PC-9 (cell line): ENCODE data around the gene CABYR. TPM values are rescaled to one million over a fixed set of nuclear protein-coding genes. Genes with fewer than 3 reads are reported as not detected.

Experiments used
- BruUV-seq: library from RNA; stranded (reverse); fragments of 400-500 nt; replicated peaks from 2 replicates; lab custom pipeline; 2021; lab: Mats Ljungman, UMichigan
- CTCF ChIA-PET: fragments of 300-600 bp; sonication (Branson Sonifier 250); formaldehyde crosslinking; loops from one replicate; lab custom pipeline; 2022; ENCODE audit warnings: antibody characterized with exemption; lab: Charles Lee
- POLR2A ChIA-PET: fragments of 300-600 bp; sonication (Branson Sonifier 250); formaldehyde crosslinking; loops from one replicate; lab custom pipeline; 2022; ENCODE audit warnings: antibody characterized with exemption; ENCODE audit not compliant: unreplicated experiment; lab: Charles Lee
- DNase-seq, 2 experiments: peaks; one replicate each; pipeline versions ENCODE4 v3.0.0 to v3.0.0-alpha.2; 2015 to 2022; ENCODE audit warnings: mixed read lengths in 1 of 2
- H2AFZ ChIP-seq: fragments of 200-600 bp; sonication (generic); 2 replicates; pipeline ENCODE4 v1.8.1; 2017; ENCODE audit warnings: antibody characterized with exemption
- H3F3A ChIP-seq: fragments of 200-600 bp; sonication (generic); 2 replicates; pipeline ENCODE4 v1.8.1; 2017; ENCODE audit warnings: antibody characterized with exemption, mild to moderate bottlenecking, low read depth; ENCODE audit not compliant: insufficient read depth
- H3K27ac ChIP-seq: fragments of 200-600 bp; sonication (generic); 2 replicates; pipeline ENCODE4 v1.6.1; 2016; ENCODE audit warnings: mixed run types
- H3K27me3 ChIP-seq: fragments of 200-600 bp; sonication (generic); 2 replicates; pipeline ENCODE4 v1.6.1; 2016; ENCODE audit warnings: low read depth, mixed run types; ENCODE audit not compliant: insufficient read depth
- H3K36me3 ChIP-seq: fragments of 200-600 bp; sonication (generic); 2 replicates; pipeline ENCODE4 v1.6.1; 2016; ENCODE audit warnings: low read depth, mixed run types
- H3K4me1 ChIP-seq: fragments of 200-600 bp; sonication (generic); replicated peaks from 2 replicates; pipeline ENCODE4 v1.6.1; 2016; ENCODE audit warnings: mixed run types; ENCODE audit not compliant: insufficient read depth
- H3K4me2 ChIP-seq: fragments of 200-600 bp; sonication (generic); 2 replicates; pipeline ENCODE4 v1.6.1; 2017; ENCODE audit warnings: mixed run types
- H3K4me3 ChIP-seq: fragments of 200-600 bp; sonication (generic); 2 replicates; pipeline ENCODE4 v1.6.1; 2016; ENCODE audit warnings: mixed run types
- H3K79me2 ChIP-seq: fragments of 200-600 bp; sonication (generic); 2 replicates; pipeline ENCODE4 v1.6.1; 2017; ENCODE audit warnings: low read depth, mixed run types
- H3K9me2 ChIP-seq: fragments of 200-600 bp; sonication (generic); 2 replicates; pipeline ENCODE4 v1.8.1; 2017; ENCODE audit warnings: mild to moderate bottlenecking; ENCODE audit not compliant: insufficient read depth
- H3K9me3 ChIP-seq: fragments of 200-600 bp; sonication (generic); 2 replicates; pipeline ENCODE4 v1.8.1; 2016; ENCODE audit warnings: low read depth; ENCODE audit not compliant: insufficient read depth
- H4K20me1 ChIP-seq: fragments of 200-600 bp; sonication (generic); 2 replicates; pipeline ENCODE4 v1.8.1; 2017; ENCODE audit not compliant: insufficient read depth
- CTCF ChIP-seq: fragments of 200-600 bp; sonication (generic); conservative IDR thresholded peaks from 2 replicates; pipeline ENCODE4 v1.6.1; 2017; ENCODE audit warnings: mixed run types, antibody characterized with exemption, mild to moderate bottlenecking, moderate library complexity
- EZH2 ChIP-seq: fragments of 200-600 bp; sonication (generic); IDR thresholded peaks from 2 replicates; pipeline ENCODE4 v1.8.0; 2017; ENCODE audit warnings: antibody characterized with exemption, low read depth
- intact Hi-C: fragments of 100-400 bp; cut with micrococcal nuclease; formaldehyde crosslinking; loops from one replicate; pipeline ENCODE4 v1.10.0; 2022; ENCODE audit not compliant: unreplicated experiment
- total RNA-seq: library from RNA; stranded (reverse); gene quantifications from 2 replicates; pipeline ENCODE4 v1.2.3, GENCODE V29; 2021

CABYR gene
- total RNA-seq, 1 experiment from 2014 or later = 32.4 TPM

DNA sequence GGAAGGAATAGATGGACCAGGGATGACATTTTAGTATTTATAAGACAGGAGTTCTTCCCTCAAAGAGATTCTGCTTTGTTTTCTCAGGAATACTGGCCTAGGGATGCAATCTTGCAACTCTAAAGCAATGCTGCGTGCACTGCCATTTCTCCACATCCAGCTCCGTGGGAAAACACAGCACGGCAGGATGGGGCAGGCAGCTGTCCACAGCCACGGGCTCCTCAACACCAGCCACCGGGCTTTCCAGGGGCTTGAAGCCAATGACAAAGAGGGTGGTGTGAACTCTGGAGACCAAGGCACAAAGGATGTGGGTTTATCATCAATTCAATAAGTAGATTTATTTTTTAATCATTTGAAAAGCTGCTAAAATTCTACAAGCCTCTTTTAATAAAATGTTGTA lies 49.3 kb downstream of the CABYR start:
- Histone ChIP-seq H3K4me1 (no peaks in the 10 kb centered on the region), H2AFZ (no peak overlapping the region)
- BruUV-seq = no TSS peak

GRCh38 chr18:24189007-24189528 lies 50.2 kb downstream of the CABYR start:
- H3K4me2 ChIP-seq = no peak overlapping the region
- H3K27me3 ChIP-seq = no peaks in the 10 kb centered on the region
- no peak overlapping the region for H2AFZ ChIP-seq
- no peak overlapping the region for H3K27ac ChIP-seq
- H3K4me1 ChIP-seq = no peaks in the 10 kb centered on the region
- no peaks in the 10 kb centered on the region for H3K9me2 ChIP-seq
- H3K79me2 ChIP-seq = no peaks in the 10 kb centered on the region
- CTCF ChIA-PET = no interaction called here
- H3K36me3 ChIP-seq = no peaks in the 10 kb centered on the region
- no peak for DNase-seq
- intact Hi-C loops = no loop called here
- POLR2A ChIA-PET = no interaction called here
- H3K9me3 ChIP-seq = no peaks in the 10 kb centered on the region
- H3F3A ChIP-seq = no peaks in the 10 kb centered on the region
- BruUV-seq = no TSS peak
- TF ChIP-seq CTCF = no peak
- no peak for TF ChIP-seq EZH2
- no peak overlapping the region for H3K4me3 ChIP-seq
- no peaks in the 10 kb centered on the region for H4K20me1 ChIP-seq

More for the DNA sequence above, 49.3 kb downstream of the CABYR start:
- CTCF ChIA-PET = no interaction called here
- H3K9me2 ChIP-seq = no peaks in the 10 kb centered on the region
- DNase-seq = no peak
- POLR2A ChIA-PET = no interaction called here
- no peaks in the 10 kb centered on the region for H3K27me3 ChIP-seq
- no peaks in the 10 kb centered on the region for H3K79me2 ChIP-seq
- no peak overlapping the region for H3K27ac ChIP-seq
- no peaks in the 10 kb centered on the region for H4K20me1 ChIP-seq
- H3K4me3 ChIP-seq = no peak overlapping the region
- no peaks in the 10 kb centered on the region for H3F3A ChIP-seq
- H3K4me2 ChIP-seq = no peak overlapping the region
- H3K36me3 ChIP-seq = no peaks in the 10 kb centered on the region
- intact Hi-C loops = no loop called here
- TF ChIP-seq CTCF (no peak), EZH2 (no peak)
- H3K9me3 ChIP-seq = no peaks in the 10 kb centered on the region

DNA sequence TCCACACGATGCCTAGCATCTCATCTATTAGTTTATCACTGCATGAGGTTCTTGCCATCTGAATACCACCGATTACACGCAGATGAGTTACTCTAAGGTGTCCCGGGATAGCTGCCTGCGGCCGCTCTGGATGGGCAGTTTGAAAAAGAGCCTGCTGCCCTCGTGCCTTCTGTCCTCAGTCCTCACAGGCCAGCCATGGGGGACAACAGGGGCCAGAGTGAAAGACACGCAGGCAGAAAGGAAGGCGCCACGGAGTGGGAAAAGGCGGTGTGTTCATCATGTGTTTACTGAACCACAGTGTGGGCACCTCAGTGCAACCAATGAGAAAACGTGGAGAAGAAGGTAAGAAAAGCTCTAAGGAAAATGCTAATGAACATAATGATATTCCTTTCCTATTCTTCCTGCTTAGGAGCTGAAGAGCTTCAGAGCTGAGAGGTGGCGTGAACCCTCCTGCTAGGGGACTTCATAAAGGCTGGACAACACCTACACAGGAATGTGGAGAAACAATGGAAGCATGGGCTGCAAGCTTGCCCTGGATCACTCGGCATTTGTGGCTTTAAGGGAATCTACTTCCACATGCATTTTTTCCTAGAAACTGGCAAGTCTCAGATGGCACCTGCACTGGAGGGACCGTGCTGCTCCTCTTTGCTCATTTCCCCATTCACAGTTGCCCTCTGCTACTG lies 50.9 kb downstream of the CABYR start:
- DNase-seq = no peak

More for the DNA sequence above, 50.9 kb downstream of the CABYR start:
- no peaks in the 10 kb centered on the region for H3F3A ChIP-seq
- H2AFZ ChIP-seq = no peak overlapping the region
- no peaks in the 10 kb centered on the region for H3K27me3 ChIP-seq
- no peaks in the 10 kb centered on the region for H3K9me3 ChIP-seq
- intact Hi-C loops = no loop called here
- no peaks in the 10 kb centered on the region for H3K9me2 ChIP-seq
- no peak overlapping the region for H3K4me2 ChIP-seq
- no peak overlapping the region for H3K27ac ChIP-seq
- no peaks in the 10 kb centered on the region for H3K36me3 ChIP-seq
- no peaks in the 10 kb centered on the region for H4K20me1 ChIP-seq
- POLR2A ChIA-PET = no interaction called here
- no peaks in the 10 kb centered on the region for H3K79me2 ChIP-seq
- BruUV-seq = no TSS peak
- H3K4me3 ChIP-seq = no peak overlapping the region
- H3K4me1 ChIP-seq = no peaks in the 10 kb centered on the region
- TF ChIP-seq EZH2 (no peak), CTCF (no peak)
- CTCF ChIA-PET = no interaction called here
